HG02678 (cell line): ENCODE measurements around the gene DOCK4.
"Not testable (repeated sequence)": the region's sequence is repeated elsewhere in the genome, so short reads cannot be mapped to it uniquely, and the experiment has no call there.

Experiments used
- ATAC-seq: cut with Tn5 transposase; IDR thresholded peaks from one replicate; pipeline ENCODE4 v1.9.1; 2021; ENCODE audit warnings: mild to moderate bottlenecking, moderate library complexity; ENCODE audit not compliant: unreplicated experiment

The DOCK4 gene

GRCh38 chr7:111918461-111918860 is 287.7 kb downstream of the DOCK4 start:
- no peak for ATAC-seq

- ATAC-seq = not testable (repeated sequence)
Measured at GRCh38 chr7:111917404-111917803, 288.8 kb downstream of the DOCK4 start.

- no peak for ATAC-seq
Measured at GRCh38 chr7:111914291-111914690, 291.9 kb downstream of the DOCK4 start.

GRCh38 chr7:111911166-111911961 is 294.8 kb downstream of the DOCK4 start:
- ATAC-seq = no peak

GRCh38 chr7:111910656-111911055 is 295.5 kb downstream of the DOCK4 start:
- ATAC-seq = no peak

- ATAC-seq = not testable (repeated sequence)
Measured at GRCh38 chr7:111908673-111909072, 297.5 kb downstream of the DOCK4 start.

- ATAC-seq = no peak
Measured at GRCh38 chr7:111903797-111904196, 302.4 kb downstream of the DOCK4 start.

GRCh38 chr7:111903016-111903415 is 303.2 kb downstream of the DOCK4 start:
- ATAC-seq = no peak

- ATAC-seq = no peak
Measured at GRCh38 chr7:111900283-111900682, 305.9 kb downstream of the DOCK4 start.

GRCh38 chr7:111895049-111895448 is 311.1 kb downstream of the DOCK4 start:
- no peak for ATAC-seq

- no peak for ATAC-seq
Measured at GRCh38 chr7:111894518-111894917, 311.7 kb downstream of the DOCK4 start.

GRCh38 chr7:111893190-111893589 is 313.0 kb downstream of the DOCK4 start:
- ATAC-seq = no peak

GRCh38 chr7:111892588-111892987 is 313.6 kb downstream of the DOCK4 start:
- no peak for ATAC-seq

GRCh38 chr7:111887734-111888133 is 318.5 kb downstream of the DOCK4 start:
- ATAC-seq = no peak

- no peak for ATAC-seq
Measured at GRCh38 chr7:111886233-111886632, 320.0 kb downstream of the DOCK4 start.

GRCh38 chr7:111883241-111883640 is 323.0 kb downstream of the DOCK4 start:
- no peak for ATAC-seq

GRCh38 chr7:111878785-111879184 is 327.4 kb downstream of the DOCK4 start:
- no peak for ATAC-seq

- ATAC-seq = no peak
Measured at GRCh38 chr7:111877931-111878330, 328.3 kb downstream of the DOCK4 start.

- no peak for ATAC-seq
Measured at GRCh38 chr7:111873963-111874690, 332.1 kb downstream of the DOCK4 start.

- ATAC-seq = no peak
Measured at GRCh38 chr7:111873326-111873646, 332.9 kb downstream of the DOCK4 start.

- no peak for ATAC-seq
Measured at GRCh38 chr7:111872450-111873325, 333.5 kb downstream of the DOCK4 start.
